Glutamatergic neuron (in vitro differentiated cells): ENCODE measurements around the gene OGFOD2. TPM values are rescaled to one million over a fixed set of nuclear protein-coding genes. Genes with fewer than 3 reads are reported as not detected.
A peak's percentile ranks its signal among the peaks of the same experiment; 100 is the strongest.

Experiments
- DNase-seq: peaks from one replicate; pipeline ENCODE4 v3.0.0; 2022
- H3K27ac Mint-ChIP-seq: one replicate; pipeline ENCODE4 v1.8.0; 2020; ENCODE audit warnings: mild to moderate bottlenecking, mixed read lengths, inconsistent platforms; ENCODE audit not compliant: unreplicated experiment
- H3K27me3 Mint-ChIP-seq: one replicate; pipeline ENCODE4 v1.8.0; 2020; ENCODE audit warnings: mild to moderate bottlenecking, moderate library complexity, mixed read lengths, inconsistent platforms; ENCODE audit not compliant: unreplicated experiment
- H3K36me3 Mint-ChIP-seq: one replicate; pipeline ENCODE4 v1.8.0; 2020; ENCODE audit warnings: mild to moderate bottlenecking, mixed read lengths, inconsistent platforms; ENCODE audit not compliant: unreplicated experiment
- H3K4me1 Mint-ChIP-seq: one replicate; pipeline ENCODE4 v1.8.0; 2020; ENCODE audit warnings: mild to moderate bottlenecking, low read depth, mixed read lengths, inconsistent platforms; ENCODE audit not compliant: unreplicated experiment
- H3K4me3 Mint-ChIP-seq: one replicate; pipeline ENCODE4 v1.8.0; 2020; ENCODE audit warnings: mild to moderate bottlenecking, mixed read lengths, inconsistent platforms; ENCODE audit not compliant: unreplicated experiment
- H3K9me3 Mint-ChIP-seq: one replicate; pipeline ENCODE4 v1.8.0; 2020; ENCODE audit warnings: mild to moderate bottlenecking, moderate library complexity, mixed read lengths, inconsistent platforms; ENCODE audit not compliant: unreplicated experiment
- total RNA-seq: library from RNA; stranded (reverse); fragmentation: NEBNext Ultra II Directional; extraction: Animal tissue kit (Norgen Biotek cat#: 25700); gene quantifications from one replicate; pipeline ENCODE4 v1.2.1, GENCODE V29; 2021; ENCODE audit not compliant: unreplicated experiment
- TF ChIP-seq, protein P1 (sequence below): fragments of 200-600 bp; sonication (generic); IDR thresholded peaks from one replicate; pipeline ENCODE4 v1.5.0; 2021; ENCODE audit not compliant: partially characterized antibody, unreplicated experiment

Gene OGFOD2
- total RNA-seq, 1 donor from 2014 or later = 15.3 TPM

- Mint-ChIP-seq H3K4me1 (peaks cover 4% of the 10 kb centered on the region), H3K27me3 (peaks cover 8% of the 10 kb centered on the region), H3K9me3 (no peaks in the 10 kb centered on the region), H3K4me3 (peak overlapping the region; percentile 62), H3K36me3 (no peaks in the 10 kb centered on the region), H3K27ac (no peak overlapping the region)
- TF ChIP-seq, protein P1, sequence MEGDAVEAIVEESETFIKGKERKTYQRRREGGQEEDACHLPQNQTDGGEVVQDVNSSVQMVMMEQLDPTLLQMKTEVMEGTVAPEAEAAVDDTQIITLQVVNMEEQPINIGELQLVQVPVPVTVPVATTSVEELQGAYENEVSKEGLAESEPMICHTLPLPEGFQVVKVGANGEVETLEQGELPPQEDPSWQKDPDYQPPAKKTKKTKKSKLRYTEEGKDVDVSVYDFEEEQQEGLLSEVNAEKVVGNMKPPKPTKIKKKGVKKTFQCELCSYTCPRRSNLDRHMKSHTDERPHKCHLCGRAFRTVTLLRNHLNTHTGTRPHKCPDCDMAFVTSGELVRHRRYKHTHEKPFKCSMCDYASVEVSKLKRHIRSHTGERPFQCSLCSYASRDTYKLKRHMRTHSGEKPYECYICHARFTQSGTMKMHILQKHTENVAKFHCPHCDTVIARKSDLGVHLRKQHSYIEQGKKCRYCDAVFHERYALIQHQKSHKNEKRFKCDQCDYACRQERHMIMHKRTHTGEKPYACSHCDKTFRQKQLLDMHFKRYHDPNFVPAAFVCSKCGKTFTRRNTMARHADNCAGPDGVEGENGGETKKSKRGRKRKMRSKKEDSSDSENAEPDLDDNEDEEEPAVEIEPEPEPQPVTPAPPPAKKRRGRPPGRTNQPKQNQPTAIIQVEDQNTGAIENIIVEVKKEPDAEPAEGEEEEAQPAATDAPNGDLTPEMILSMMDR = no peak
- no peak for DNase-seq
These were observed 10.4 kb upstream of the OGFOD2 start for GRCh38 chr12:122964439-122965257.

DNA sequence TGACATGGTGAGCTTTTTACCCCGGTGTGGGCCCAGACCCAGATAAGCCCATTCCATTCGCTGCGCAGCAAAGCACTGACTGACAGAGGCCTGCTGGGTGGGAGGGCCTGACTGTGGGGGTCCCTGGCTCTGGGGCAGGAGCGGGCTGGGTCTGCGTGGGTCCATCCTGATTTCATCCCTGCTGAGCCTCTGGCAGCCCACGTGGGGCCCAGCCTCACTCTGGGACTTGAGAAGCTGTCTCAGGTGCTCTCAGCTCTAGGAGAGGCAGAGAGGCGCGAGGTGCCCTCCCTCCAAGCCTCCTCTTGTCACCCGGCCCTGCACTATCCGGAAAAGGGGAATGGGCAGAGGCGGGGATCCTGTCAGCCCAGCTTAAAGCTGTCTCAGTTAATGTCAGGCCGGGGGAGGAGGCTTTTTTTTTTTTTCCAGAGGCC, 9.7 kb upstream of the OGFOD2 start:
- H3K9me3 Mint-ChIP-seq = no peaks in the 10 kb centered on the region
- H3K36me3 Mint-ChIP-seq = no peaks in the 10 kb centered on the region

DNA sequence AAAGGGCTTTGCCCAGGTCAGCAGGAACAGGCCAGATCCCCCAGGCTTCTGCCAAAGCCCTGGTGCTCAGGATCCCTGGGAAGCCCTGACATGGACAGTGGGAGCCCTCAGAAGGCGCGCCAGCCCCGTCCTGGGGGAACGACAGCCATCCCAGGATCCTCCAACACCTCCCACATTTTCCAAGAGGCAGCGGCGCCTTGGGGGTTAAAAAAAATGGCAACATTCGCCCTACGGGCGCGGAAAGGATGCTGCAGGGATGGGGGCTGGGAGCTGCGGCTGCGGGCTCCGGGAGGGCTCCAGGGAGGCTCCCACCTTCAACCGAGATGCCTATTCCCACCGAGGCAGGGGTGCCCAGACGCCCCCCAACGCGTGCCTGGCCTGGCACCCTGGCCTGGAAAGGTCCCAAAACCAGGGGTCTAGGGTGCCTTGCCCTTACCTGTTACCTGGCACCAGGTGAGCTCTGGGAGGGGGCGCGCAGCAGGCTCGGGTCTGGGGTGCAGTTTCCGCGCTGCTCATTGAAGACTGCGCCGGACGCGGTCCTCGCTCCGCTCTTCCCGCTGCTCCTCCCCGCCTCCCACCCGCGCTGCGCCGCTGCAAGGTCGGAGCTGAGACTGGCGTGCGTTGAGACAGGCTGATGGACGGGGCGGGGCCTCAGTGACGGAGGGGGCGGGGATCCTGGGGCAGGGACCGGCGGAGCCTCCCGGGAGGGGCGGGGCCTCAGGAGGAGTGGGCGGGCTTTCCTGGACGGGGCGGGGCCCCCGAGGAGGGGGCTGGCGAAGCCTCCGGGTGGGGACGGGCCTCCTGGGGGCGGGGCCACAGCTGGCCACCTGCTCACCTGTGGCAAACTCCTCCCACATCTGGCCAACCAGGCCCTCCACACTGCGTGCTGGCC, 8.9 kb upstream of the OGFOD2 start, which contains the start of gene ABCB9:
ABCB9 (minus strand) TSS at position 613 of the 892 bp plus-strand sequence. CDS start 6,228 bp downstream, outside the sequence.
- peaks cover 8% of the 10 kb centered on the region for H3K27me3 Mint-ChIP-seq
- H3K36me3 Mint-ChIP-seq = no peaks in the 10 kb centered on the region
- H3K4me1 Mint-ChIP-seq = peaks cover 4% of the 10 kb centered on the region
- peak within 1 kb of the TSS; percentile 68 for H3K4me3 Mint-ChIP-seq
- no peak within 1 kb of the TSS for H3K27ac Mint-ChIP-seq
- peak; percentile 95 for DNase-seq
- TF ChIP-seq, protein P1 = no peak
- no peaks in the 10 kb centered on the region for H3K9me3 Mint-ChIP-seq

More for the DNA sequence above, 9.7 kb upstream of the OGFOD2 start:
- peak overlapping the region; percentile 68 for H3K4me3 Mint-ChIP-seq
- H3K27ac Mint-ChIP-seq = no peak overlapping the region
- TF ChIP-seq, protein P1 = no peak
- peaks cover 4% of the 10 kb centered on the region for H3K4me1 Mint-ChIP-seq
- no peak for DNase-seq
- peaks cover 8% of the 10 kb centered on the region for H3K27me3 Mint-ChIP-seq

GRCh38 chr12:122966743-122967550, 8.1 kb upstream of the OGFOD2 start:
- H3K36me3 Mint-ChIP-seq = no peaks in the 10 kb centered on the region
- no peak overlapping the region for H3K27ac Mint-ChIP-seq
- H3K9me3 Mint-ChIP-seq = no peaks in the 10 kb centered on the region
- TF ChIP-seq, protein P1 = no peak
- H3K27me3 Mint-ChIP-seq = peaks cover 8% of the 10 kb centered on the region
- peaks cover 4% of the 10 kb centered on the region for H3K4me1 Mint-ChIP-seq
- H3K4me3 Mint-ChIP-seq = peak overlapping the region; percentile 60
- DNase-seq = no peak
